CD14-positive monocyte (primary cell): ENCODE measurements around the gene DRAM1. TPM values are rescaled to one million over a fixed set of nuclear protein-coding genes. Genes with fewer than 3 reads are reported as not detected.

Experiments
- DNase-seq, 3 donors: peaks; one replicate each; pipeline ENCODE4 v3.0.0-alpha.2; 2011 to 2022
- H2AFZ ChIP-seq: 2 replicates; pipeline ENCODE4 v1.6.0; 2012; ENCODE audit warnings: mild to moderate bottlenecking, low read depth, low read length, inconsistent platforms; ENCODE audit not compliant: insufficient read depth, poor library complexity, severe bottlenecking
- H3K27ac ChIP-seq, 2 donors: 1 replicate in 1 of 2; 2 replicates in 1 of 2; pipeline ENCODE4 v1.5.1; 2012 to 2013; ENCODE audit warnings: low read length in 2 of 2, control low read depth in 1 of 2, inconsistent platforms in 1 of 2, low read depth in 1 of 2, mild to moderate bottlenecking in 1 of 2
- H3K27me3 ChIP-seq, 2 donors: one replicate each; pipeline versions ENCODE4 v1.6.0 to v1.6.1; 2011 to 2013; ENCODE audit warnings: low read length in 2 of 2; ENCODE audit not compliant: control insufficient read depth in 2 of 2, insufficient read depth in 2 of 2
- H3K36me3 ChIP-seq, 2 donors: replicated peaks in 1 of 2; 1 replicate in 1 of 2; 2 replicates in 1 of 2; pipeline versions ENCODE4 v1.5.1 to v1.6.1; 2012 to 2013; ENCODE audit warnings: low read length in 2 of 2, control low read depth in 1 of 2, inconsistent platforms in 1 of 2, mild to moderate bottlenecking in 1 of 2; ENCODE audit not compliant: insufficient read depth in 2 of 2, control insufficient read depth in 1 of 2
- H3K4me1 ChIP-seq, 2 donors: 1 replicate in 1 of 2; 2 replicates in 1 of 2; pipeline versions ENCODE4 v1.5.1 to v1.6.1; 2012 to 2013; ENCODE audit warnings: low read length in 2 of 2, control low read depth in 1 of 2, inconsistent platforms in 1 of 2, mild to moderate bottlenecking in 1 of 2, moderate library complexity in 1 of 2; ENCODE audit not compliant: insufficient read depth in 2 of 2, control insufficient read depth in 1 of 2
- H3K4me2 ChIP-seq: replicated peaks from 2 replicates; pipeline ENCODE3; 2012; ENCODE audit warnings: low read length, moderate library complexity, mild to moderate bottlenecking; ENCODE audit not compliant: poor library complexity, severe bottlenecking; ENCODE audit errors: extremely low read depth
- H3K4me3 ChIP-seq, 3 experiments: fragments of 200-600 bp in 1 of 3; sonication (generic) in 1 of 3; replicated peaks in 1 of 3; 1 replicate in 2 of 3; 2 replicates in 1 of 3; pipeline ENCODE4 v1.5.1; 2011 to 2013; ENCODE audit warnings: low read length in 3 of 3, mild to moderate bottlenecking in 3 of 3, control low read depth in 2 of 3, low read depth in 2 of 3, inconsistent platforms in 1 of 3, moderate library complexity in 1 of 3
- H3K79me2 ChIP-seq: 2 replicates; pipeline ENCODE4 v1.6.0; 2012; ENCODE audit warnings: mild to moderate bottlenecking, control low read depth, inconsistent platforms, low read length, moderate library complexity; ENCODE audit not compliant: insufficient read depth
- H3K9ac ChIP-seq: 2 replicates; pipeline ENCODE4 v1.6.0; 2017; ENCODE audit warnings: low read length, mild to moderate bottlenecking; ENCODE audit not compliant: insufficient read depth, poor library complexity, severe bottlenecking
- H3K9me3 ChIP-seq, 2 donors: replicated peaks in 1 of 2; 1 replicate in 1 of 2; 2 replicates in 1 of 2; pipeline versions ENCODE4 v1.5.1 to v1.6.1; 2012 to 2013; ENCODE audit warnings: low read length in 2 of 2, control low read depth in 1 of 2; ENCODE audit not compliant: control insufficient read depth in 1 of 2, insufficient read depth in 1 of 2
- H4K20me1 ChIP-seq: 2 replicates; pipeline ENCODE4 v1.6.0; 2012; ENCODE audit warnings: mild to moderate bottlenecking, low read length, control low read depth, moderate library complexity; ENCODE audit not compliant: insufficient read depth
- H3K27ac Mint-ChIP-seq, 7 donors: one replicate each; pipeline ENCODE4 v1.8.0; 2020; ENCODE audit warnings: mild to moderate bottlenecking in 7 of 7, mixed read lengths in 7 of 7, moderate library complexity in 6 of 7, inconsistent platforms in 2 of 7
- H3K27me3 Mint-ChIP-seq, 3 donors: one replicate each; pipeline ENCODE4 v1.8.0; 2021 to 2022; ENCODE audit warnings: low read depth in 3 of 3, mild to moderate bottlenecking in 3 of 3, mixed read lengths in 3 of 3, moderate library complexity in 3 of 3, inconsistent platforms in 1 of 3
- H3K36me3 Mint-ChIP-seq, 2 donors: one replicate each; pipeline ENCODE4 v1.8.0; 2020; ENCODE audit warnings: mixed read lengths in 2 of 2, inconsistent platforms in 1 of 2, mild to moderate bottlenecking in 1 of 2
- H3K4me1 Mint-ChIP-seq: one replicate; pipeline ENCODE4 v1.8.0; 2020; ENCODE audit warnings: mild to moderate bottlenecking, mixed read lengths
- H3K4me3 Mint-ChIP-seq, 2 donors: one replicate each; pipeline ENCODE4 v1.8.0; 2020; ENCODE audit warnings: mild to moderate bottlenecking in 2 of 2, mixed read lengths in 2 of 2, moderate library complexity in 1 of 2
- H3K9me3 Mint-ChIP-seq, 7 donors: one replicate each; pipeline ENCODE4 v1.8.0; 2020 to 2022; ENCODE audit warnings: mixed read lengths in 7 of 7, mild to moderate bottlenecking in 6 of 7, moderate library complexity in 6 of 7, inconsistent platforms in 2 of 7
- WGBS: methylation state at CpG from one replicate; pipeline ENCODE4 v1.1.5; 2013; ENCODE audit warnings: missing lambda C conversion rate; ENCODE audit not compliant: insufficient coverage; 5-methylcytosine and 5-hydroxymethylcytosine counted together
- intact Hi-C, 2 donors: fragments of 100-400 bp; cut with micrococcal nuclease; formaldehyde crosslinking; loops; one replicate each; pipeline versions ENCODE4 v1.15.0 to v1.15.1; 2023
- polyA plus RNA-seq, 3 donors: library from polyadenylated mRNA; depleted of rRNA in 1 of 3; unstranded in 2 of 3; stranded (reverse) in 1 of 3; fragments of 300-500 nt in 2 of 3; fragments of >200 nt in 1 of 3; fragmentation: Illumina TruSeq in 2 of 3; gene quantifications; 1 replicate in 2 of 3; 2 replicates in 1 of 3; pipeline ENCODE4 v1.2.3, GENCODE V29; 2012 to 2021
- TF ChIP-seq, protein P1 (sequence below): fragments of 200-600 bp; IDR thresholded peaks from one replicate; pipeline ENCODE4 v1.8.0; 2022; ENCODE audit warnings: antibody characterized with exemption, mild to moderate bottlenecking

Gene DRAM1
- polyA plus RNA-seq, 3 donors, result 14.0 to 49.7 (median 43.0) TPM

DNA sequence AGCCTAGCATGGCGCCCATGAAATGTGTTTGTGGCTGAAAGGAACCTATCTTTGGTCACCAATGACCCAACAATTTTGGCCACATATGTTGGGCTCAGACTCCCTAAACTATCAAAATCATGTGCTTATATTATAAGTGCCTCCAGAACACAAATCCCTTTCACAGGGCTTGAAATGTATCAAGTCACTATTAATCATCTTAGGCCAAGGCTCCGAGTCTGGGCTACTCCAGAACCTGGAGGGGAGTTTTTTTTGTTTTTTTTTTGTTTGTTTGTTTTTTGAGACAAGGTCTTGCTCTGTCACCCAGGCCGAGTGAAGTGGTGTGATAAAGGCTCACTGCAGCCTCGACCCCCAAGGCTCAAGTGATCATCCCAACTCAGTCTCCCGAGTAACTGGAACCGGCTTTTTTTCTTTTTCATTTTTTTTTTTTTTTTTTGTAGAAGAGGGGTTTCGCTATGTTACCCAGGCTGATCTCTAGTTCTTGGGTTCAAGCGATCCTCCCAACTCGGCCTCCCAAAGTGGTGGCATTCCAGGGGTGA lies 989 bp upstream of the DRAM1 start:
- Histone ChIP-seq H3K9ac (peak overlapping the region; percentile 97), H3K4me3 (peak overlapping the region; percentile 66 to 96 (median 91)), H3K4me2 (peak overlapping the region; percentile 82), H3K9me3 (no peaks in the 10 kb centered on the region), H3K27me3 (no peaks in the 10 kb centered on the region), H4K20me1 (peaks cover 1% of the 10 kb centered on the region), H3K79me2 (peaks cover 37% of the 10 kb centered on the region), H2AFZ (peak overlapping the region; percentile 97), H3K4me1 (peaks cover 56 to 65% of the 10 kb centered on the region in 2 donors), H3K36me3 (peaks cover 0 to 3% of the 10 kb centered on the region in 2 donors), H3K27ac (peak overlapping the region; percentile 95 to 96)
- WGBS, result 37% methylated on average over 3 of the region's 9 CpGs
- Mint-ChIP-seq H3K4me1 (peaks cover 57% of the 10 kb centered on the region), H3K36me3 (peaks cover 10% of the 10 kb centered on the region in 2 donors), H3K27ac (peak overlapping the region; percentile 91 to 96 (median 95)), H3K27me3 (peaks cover 0 to 3% (median 0%) of the 10 kb centered on the region in 3 donors), H3K4me3 (peak overlapping the region; percentile 90 to 95), H3K9me3 (peaks cover 0 to 2% (median 0%) of the 10 kb centered on the region in 7 donors)
- intact Hi-C loops, result loop anchor here in 1 of 2 donors (5.0 kb wide), 1 partner anchor 34 kb away; no protein-coding TSS in a partner anchor
- TF ChIP-seq, protein P1, sequence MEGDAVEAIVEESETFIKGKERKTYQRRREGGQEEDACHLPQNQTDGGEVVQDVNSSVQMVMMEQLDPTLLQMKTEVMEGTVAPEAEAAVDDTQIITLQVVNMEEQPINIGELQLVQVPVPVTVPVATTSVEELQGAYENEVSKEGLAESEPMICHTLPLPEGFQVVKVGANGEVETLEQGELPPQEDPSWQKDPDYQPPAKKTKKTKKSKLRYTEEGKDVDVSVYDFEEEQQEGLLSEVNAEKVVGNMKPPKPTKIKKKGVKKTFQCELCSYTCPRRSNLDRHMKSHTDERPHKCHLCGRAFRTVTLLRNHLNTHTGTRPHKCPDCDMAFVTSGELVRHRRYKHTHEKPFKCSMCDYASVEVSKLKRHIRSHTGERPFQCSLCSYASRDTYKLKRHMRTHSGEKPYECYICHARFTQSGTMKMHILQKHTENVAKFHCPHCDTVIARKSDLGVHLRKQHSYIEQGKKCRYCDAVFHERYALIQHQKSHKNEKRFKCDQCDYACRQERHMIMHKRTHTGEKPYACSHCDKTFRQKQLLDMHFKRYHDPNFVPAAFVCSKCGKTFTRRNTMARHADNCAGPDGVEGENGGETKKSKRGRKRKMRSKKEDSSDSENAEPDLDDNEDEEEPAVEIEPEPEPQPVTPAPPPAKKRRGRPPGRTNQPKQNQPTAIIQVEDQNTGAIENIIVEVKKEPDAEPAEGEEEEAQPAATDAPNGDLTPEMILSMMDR, result no peak
- DNase-seq, result peak in 1 of 3 donors; percentile 44

DNA sequence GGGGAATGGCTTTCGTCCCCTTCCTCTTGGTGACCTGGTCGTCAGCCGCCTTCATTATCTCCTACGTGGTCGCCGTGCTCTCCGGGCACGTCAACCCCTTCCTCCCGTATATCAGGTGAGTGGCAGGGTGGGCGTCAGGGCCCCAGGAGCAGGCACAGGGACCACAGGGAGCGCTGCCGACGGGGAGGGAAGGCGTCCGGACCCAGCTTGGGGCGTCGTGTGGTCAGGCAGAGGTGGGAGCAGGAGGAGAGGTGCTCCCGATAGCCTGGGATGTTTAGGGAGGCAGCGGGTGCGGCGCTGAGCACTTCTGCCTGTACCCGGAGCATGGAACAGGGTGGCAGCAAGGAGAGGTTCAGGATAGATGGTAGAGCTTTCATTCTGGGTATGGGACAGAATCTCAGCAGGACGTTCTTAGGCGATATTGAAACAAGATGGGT lies 444 bp downstream of the DRAM1 start:
- TF ChIP-seq, protein P1, result no peak
- H3K9ac ChIP-seq, result peak overlapping the region; percentile 97
- Mint-ChIP-seq H3K9me3 (peaks cover 0 to 2% (median 0%) of the 10 kb centered on the region in 7 donors), H3K27me3 (peaks cover 0 to 3% (median 0%) of the 10 kb centered on the region in 3 donors), H3K4me1 (peaks cover 61% of the 10 kb centered on the region), H3K4me3 (peak overlapping the region; percentile 95 to 99), H3K36me3 (peaks cover 14 to 22% of the 10 kb centered on the region in 2 donors), H3K27ac (peak overlapping the region; percentile 95 to 99 (median 98))
- peak overlapping the region; percentile 91 to 96 (median 95) for H3K4me3 ChIP-seq
- no peaks in the 10 kb centered on the region for H3K9me3 ChIP-seq
- WGBS, result 0% methylated on average over 14 of the region's 24 CpGs
- H3K4me2 ChIP-seq, result peak overlapping the region; percentile 82
- DNase-seq, result no peak
- peak overlapping the region; percentile 95 to 96 for H3K27ac ChIP-seq
- H3K36me3 ChIP-seq, result peaks cover 0 to 14% of the 10 kb centered on the region in 2 donors
- peaks cover 51% of the 10 kb centered on the region for H3K79me2 ChIP-seq
- H3K27me3 ChIP-seq, result no peaks in the 10 kb centered on the region
- intact Hi-C loops, result loop anchor here in 1 of 2 donors (5.0 kb wide), 1 partner anchor 36 kb away; no protein-coding TSS in a partner anchor
- H2AFZ ChIP-seq, result peak overlapping the region; percentile 97
- peaks cover 56 to 69% of the 10 kb centered on the region in 2 donors for H3K4me1 ChIP-seq
- peaks cover 3% of the 10 kb centered on the region for H4K20me1 ChIP-seq
